NCI-H2227 treated with DMSO at 0.1 percent for 48 hours (cell line): ENCODE data around the gene RPS27.
A peak's percentile ranks its signal among the peaks of the same experiment; 100 is the strongest.
"Not testable (repeated sequence)": the region's sequence is repeated elsewhere in the genome, so short reads cannot be mapped to it uniquely, and the experiment has no call there.

ENCODE experiments used
- DNase-seq: peaks from one replicate; lab custom pipeline; 2025; lab: John Stamatoyannopoulos, UW

Gene RPS27

GRCh38 chr1:153961421-153961820 is 29.1 kb upstream of the RPS27 start:
- no peak for DNase-seq

- no peak for DNase-seq
These were observed 28.2 kb upstream of the RPS27 start for GRCh38 chr1:153962088-153963029.

- peak; percentile 96 for DNase-seq
These were observed 27.3 kb upstream of the RPS27 start, which contains the start of gene SLC39A1 for GRCh38 chr1:153963030-153963849. Gene SLC39A1, minus strand, starts transcription at chr1:153963537. Its CDS starts 822 bp downstream, at chr1:153962715.

- peak; percentile 73 for DNase-seq
These were observed 26.7 kb upstream of the RPS27 start for GRCh38 chr1:153963850-153964331.

- peak; percentile 97 for DNase-seq
These were observed 23.2 kb upstream of the RPS27 start, which contains the start of gene CREB3L4 for GRCh38 chr1:153967107-153967999. Gene CREB3L4, plus strand, starts transcription at chr1:153967902. Its CDS starts 624 bp downstream, at chr1:153968526.

- DNase-seq = no peak
These were observed 22.6 kb upstream of the RPS27 start for GRCh38 chr1:153968000-153968363.

- no peak for DNase-seq
These were observed 22.2 kb upstream of the RPS27 start for GRCh38 chr1:153968408-153968807.

GRCh38 chr1:153968972-153969371 is 21.6 kb upstream of the RPS27 start:
- no peak for DNase-seq

- DNase-seq = no peak
These were observed 20.2 kb upstream of the RPS27 start for GRCh38 chr1:153970346-153970745.

GRCh38 chr1:153973071-153973470 is 17.5 kb upstream of the RPS27 start:
- DNase-seq = no peak

- no peak for DNase-seq
These were observed 17.0 kb upstream of the RPS27 start for GRCh38 chr1:153973525-153973924.

GRCh38 chr1:153976819-153977249 is 13.7 kb upstream of the RPS27 start:
- DNase-seq = no peak

GRCh38 chr1:153977250-153978240 is 13.0 kb upstream of the RPS27 start, which contains the start of gene JTB:
Gene JTB, minus strand, starts transcription at chr1:153977674. Its CDS starts 422 bp downstream, at chr1:153977252.
- peak; percentile 88 for DNase-seq

- no peak for DNase-seq
These were observed 12.2 kb upstream of the RPS27 start for GRCh38 chr1:153978274-153978909.

GRCh38 chr1:153979091-153979490 is 11.5 kb upstream of the RPS27 start:
- not testable (repeated sequence) for DNase-seq

- not testable (repeated sequence) for DNase-seq
These were observed 8.8 kb upstream of the RPS27 start for GRCh38 chr1:153981735-153982134.

- DNase-seq = no peak
These were observed 6.3 kb upstream of the RPS27 start for GRCh38 chr1:153984123-153984894.

- no peak for DNase-seq
These were observed 5.1 kb upstream of the RPS27 start for GRCh38 chr1:153985341-153985912.
